PC-3 (cell line): ENCODE data around the gene ZMYND15. TPM values are rescaled to one million over a fixed set of nuclear protein-coding genes. Genes with fewer than 3 reads are reported as not detected.
"Not testable (repeated sequence)": the region's sequence is repeated elsewhere in the genome, so short reads cannot be mapped to it uniquely, and the experiment has no call there.

ENCODE experiments used
- ATAC-seq: fragments of 200-7000 bp; cut with Tn5 transposase; 2 replicates; pipeline ENCODE4 v1.9.1; 2020; ENCODE audit warnings: mild to moderate bottlenecking, moderate library complexity
- BruUV-seq: library from RNA; stranded (reverse); fragments of 400-500 nt; replicated peaks from 2 replicates; lab custom pipeline; 2021; lab: Mats Ljungman, UMichigan
- CTCF ChIA-PET: fragments of 300-600 bp; sonication (Branson Sonifier 250); formaldehyde crosslinking; loops from one replicate; lab custom pipeline; 2022; ENCODE audit warnings: antibody characterized with exemption; lab: Charles Lee
- POLR2A ChIA-PET: fragments of 300-600 bp; sonication (Branson Sonifier 250); formaldehyde crosslinking; loops from one replicate; lab custom pipeline; 2022; ENCODE audit warnings: antibody characterized with exemption; ENCODE audit not compliant: unreplicated experiment; lab: Charles Lee
- DNase-seq: peaks from one replicate; pipeline ENCODE4 v3.0.0-alpha.2; 2015
- H2AFZ ChIP-seq: fragments of 300-600 bp; sonication (generic); 2 replicates; pipeline ENCODE4 v1.6.0; 2016; ENCODE audit warnings: antibody characterized with exemption, low read length
- H3F3A ChIP-seq: fragments of 300-600 bp; sonication (generic); one replicate; pipeline ENCODE4 v1.6.0; 2017; ENCODE audit warnings: antibody characterized with exemption, low read length, control low read depth, mild to moderate bottlenecking; ENCODE audit not compliant: unreplicated experiment
- H3K27ac ChIP-seq: fragments of 300-600 bp; sonication (generic); 2 replicates; pipeline ENCODE4 v1.5.1; 2016; ENCODE audit warnings: mild to moderate bottlenecking, low read length
- H3K27me3 ChIP-seq: fragments of 300-600 bp; sonication (generic); 2 replicates; pipeline ENCODE4 v1.6.1; 2016; ENCODE audit warnings: low read length, mixed read lengths
- H3K36me3 ChIP-seq: fragments of 300-600 bp; sonication (generic); 2 replicates; pipeline ENCODE4 v1.6.1; 2016; ENCODE audit warnings: low read depth, mixed run types, low read length, mixed read lengths
- H3K4me1 ChIP-seq: fragments of 300-600 bp; sonication (generic); 2 replicates; pipeline ENCODE4 v1.5.1; 2016; ENCODE audit warnings: low read length; ENCODE audit not compliant: insufficient read depth
- H3K4me2 ChIP-seq: fragments of 300-600 bp; sonication (generic); 2 replicates; pipeline ENCODE4 v1.6.0; 2016; ENCODE audit warnings: low read length
- H3K4me3 ChIP-seq: fragments of 300-600 bp; sonication (generic); 2 replicates; pipeline ENCODE4 v1.5.1; 2016; ENCODE audit warnings: mild to moderate bottlenecking, low read length, mixed read lengths
- H3K79me2 ChIP-seq: fragments of 300-600 bp; sonication (generic); 2 replicates; pipeline ENCODE4 v1.6.1; 2017; ENCODE audit warnings: low read length, mixed read lengths
- H3K9ac ChIP-seq: fragments of 300-600 bp; sonication (generic); 2 replicates; pipeline ENCODE4 v1.6.0; 2016; ENCODE audit warnings: mild to moderate bottlenecking, low read length
- H3K9me2 ChIP-seq: fragments of 300-600 bp; sonication (generic); replicated peaks from 2 replicates; pipeline ENCODE4 v1.6.1; 2016; ENCODE audit warnings: mixed run types, low read length, mixed read lengths
- H3K9me3 ChIP-seq: fragments of 300-600 bp; sonication (generic); 2 replicates; pipeline ENCODE4 v1.6.1; 2016; ENCODE audit warnings: low read length, mixed read lengths
- H4K20me1 ChIP-seq: fragments of 300-600 bp; sonication (generic); 2 replicates; pipeline ENCODE4 v1.6.1; 2016; ENCODE audit warnings: low read length, mixed read lengths
- EZH2 ChIP-seq: fragments of 300-600 bp; sonication (generic); IDR thresholded peaks from one replicate; pipeline ENCODE4 v1.6.1; 2017; ENCODE audit warnings: antibody characterized with exemption, mild to moderate bottlenecking, low read length; ENCODE audit not compliant: unreplicated experiment
- EZH2phosphoT487 ChIP-seq: fragments of 300-600 bp; sonication (generic); IDR thresholded peaks from 2 replicates; pipeline ENCODE4 v1.6.1; 2018; ENCODE audit warnings: mild to moderate bottlenecking, antibody characterized with exemption, low read length, borderline replicate concordance
- intact Hi-C: fragments of 100-400 bp; cut with micrococcal nuclease; formaldehyde crosslinking; loops from 2 replicates; pipeline ENCODE4 v1.9.0; 2023
- total RNA-seq: library from RNA; depleted of rRNA; stranded (reverse); fragments of >200 nt; gene quantifications from 2 replicates; pipeline ENCODE4 v1.2.3, GENCODE V29; 2014
- TF ChIP-seq, protein P1 (sequence below): fragments of 300-600 bp; sonication (generic); conservative IDR thresholded peaks from 2 replicates; pipeline ENCODE4 v1.5.1; 2017; ENCODE audit warnings: antibody characterized with exemption, low read depth, mild to moderate bottlenecking, low read length

ZMYND15 gene
- total RNA-seq, 1 experiment from 2014 or later = 0.51 TPM

- Histone ChIP-seq H3K9me2 (no peaks in the 10 kb centered on the region), H3K36me3 (no peaks in the 10 kb centered on the region), H3K27me3 (no peaks in the 10 kb centered on the region), H3K9me3 (no peaks in the 10 kb centered on the region), H3K4me1 (peaks cover 8% of the 10 kb centered on the region), H3K79me2 (peaks cover 19% of the 10 kb centered on the region), H3K4me3 (peak overlapping the region; percentile 74; the same call in 1 of the 2 replicates), H3K9ac (no peak overlapping the region), H3F3A (no peaks in the 10 kb centered on the region), H3K27ac (no peak overlapping the region), H3K4me2 (peak overlapping the region; percentile 86), H2AFZ (no peak overlapping the region), H4K20me1 (no peaks in the 10 kb centered on the region)
- TF ChIP-seq EZH2 = no peak
- CTCF ChIA-PET = no interaction called here
- no TSS peak for BruUV-seq
- ATAC-seq (no peak), DNase-seq (no peak)
- POLR2A ChIA-PET = no interaction called here
- intact Hi-C loops = no loop called here
These were observed 27.9 kb upstream of the ZMYND15 start for GRCh38 chr17:4711661-4712181.

GRCh38 chr17:4712526-4712925, 27.1 kb upstream of the ZMYND15 start:
- ChIA-PET POLR2A (no interaction called here), CTCF (no interaction called here)
- no peak for ATAC-seq
- TF ChIP-seq EZH2 = no peak
- TF ChIP-seq EZH2phosphoT487 = no peak
- TF ChIP-seq, protein P1, sequence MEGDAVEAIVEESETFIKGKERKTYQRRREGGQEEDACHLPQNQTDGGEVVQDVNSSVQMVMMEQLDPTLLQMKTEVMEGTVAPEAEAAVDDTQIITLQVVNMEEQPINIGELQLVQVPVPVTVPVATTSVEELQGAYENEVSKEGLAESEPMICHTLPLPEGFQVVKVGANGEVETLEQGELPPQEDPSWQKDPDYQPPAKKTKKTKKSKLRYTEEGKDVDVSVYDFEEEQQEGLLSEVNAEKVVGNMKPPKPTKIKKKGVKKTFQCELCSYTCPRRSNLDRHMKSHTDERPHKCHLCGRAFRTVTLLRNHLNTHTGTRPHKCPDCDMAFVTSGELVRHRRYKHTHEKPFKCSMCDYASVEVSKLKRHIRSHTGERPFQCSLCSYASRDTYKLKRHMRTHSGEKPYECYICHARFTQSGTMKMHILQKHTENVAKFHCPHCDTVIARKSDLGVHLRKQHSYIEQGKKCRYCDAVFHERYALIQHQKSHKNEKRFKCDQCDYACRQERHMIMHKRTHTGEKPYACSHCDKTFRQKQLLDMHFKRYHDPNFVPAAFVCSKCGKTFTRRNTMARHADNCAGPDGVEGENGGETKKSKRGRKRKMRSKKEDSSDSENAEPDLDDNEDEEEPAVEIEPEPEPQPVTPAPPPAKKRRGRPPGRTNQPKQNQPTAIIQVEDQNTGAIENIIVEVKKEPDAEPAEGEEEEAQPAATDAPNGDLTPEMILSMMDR = no peak
- Histone ChIP-seq H4K20me1 (no peaks in the 10 kb centered on the region), H3K9ac (no peak overlapping the region), H3K9me3 (no peaks in the 10 kb centered on the region), H3F3A (no peaks in the 10 kb centered on the region), H3K4me3 (no peak overlapping the region), H3K9me2 (no peaks in the 10 kb centered on the region), H3K4me1 (peaks cover 8% of the 10 kb centered on the region), H3K27ac (no peak overlapping the region), H3K36me3 (no peaks in the 10 kb centered on the region), H3K27me3 (no peaks in the 10 kb centered on the region), H2AFZ (no peak overlapping the region), H3K4me2 (no peak overlapping the region), H3K79me2 (peaks cover 19% of the 10 kb centered on the region)
- no peak for DNase-seq
- intact Hi-C loops = no loop called here
- no TSS peak for BruUV-seq

DNA sequence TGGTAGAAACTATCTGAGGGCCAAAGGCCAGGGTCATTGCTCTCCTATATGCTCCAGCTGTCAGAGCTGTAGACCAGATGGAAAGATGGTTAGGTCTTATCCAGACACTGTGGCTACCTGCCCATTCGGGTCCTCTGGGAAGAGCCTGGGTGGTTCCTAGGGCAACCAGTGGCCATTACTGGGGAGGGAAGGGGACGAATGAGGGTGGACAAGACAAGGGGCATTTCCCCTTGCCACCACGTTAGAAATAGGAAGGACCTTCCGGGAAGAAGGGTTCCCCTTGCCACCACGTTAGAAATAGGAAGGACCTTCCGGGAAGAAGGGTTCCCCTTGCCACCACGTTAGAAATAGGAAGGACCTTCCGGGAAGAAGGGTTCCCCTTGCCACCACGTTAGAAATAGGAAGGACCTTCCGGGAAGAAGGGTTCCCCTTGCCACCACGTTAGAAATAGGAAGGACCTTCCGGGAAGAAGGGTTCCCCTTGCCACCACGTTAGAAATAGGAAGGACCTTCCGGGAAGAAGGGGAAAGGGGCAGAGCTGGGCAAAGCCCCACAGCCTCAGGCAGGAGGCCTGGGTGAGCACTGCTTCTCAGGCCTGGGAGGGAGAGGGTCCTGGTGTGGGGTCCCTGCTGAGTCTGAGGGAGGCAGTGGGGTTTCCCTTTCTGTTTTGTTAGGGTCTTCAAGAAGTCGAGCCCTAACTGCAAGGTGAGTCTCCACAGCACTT, 25.1 kb upstream of the ZMYND15 start:
- H3K9me2 ChIP-seq, intact Hi-C loops, BruUV-seq: not testable (repeated sequence)

More for the DNA sequence above, 25.1 kb upstream of the ZMYND15 start:
- H3K4me2 ChIP-seq, H3K4me3 ChIP-seq, POLR2A ChIA-PET, H3K9me3 ChIP-seq, H3K27ac ChIP-seq, H2AFZ ChIP-seq, DNase-seq, H3K9ac ChIP-seq, ATAC-seq, H3K4me1 ChIP-seq, CTCF ChIA-PET, H4K20me1 ChIP-seq, H3F3A ChIP-seq, H3K36me3 ChIP-seq, H3K27me3 ChIP-seq: not testable (repeated sequence)
- H3K79me2 ChIP-seq = peaks cover 19% of the 10 kb centered on the region
